Raji (cell line): ENCODE measurements around the gene TMTC4.

Experiments used
- POLR2A ChIP-seq: IDR thresholded peaks from 2 replicates; pipeline ENCODE4 v1.6.1; 2011; ENCODE audit warnings: low read depth, low read length, control low read depth; ENCODE audit not compliant: insufficient read depth

Gene TMTC4, protein sequence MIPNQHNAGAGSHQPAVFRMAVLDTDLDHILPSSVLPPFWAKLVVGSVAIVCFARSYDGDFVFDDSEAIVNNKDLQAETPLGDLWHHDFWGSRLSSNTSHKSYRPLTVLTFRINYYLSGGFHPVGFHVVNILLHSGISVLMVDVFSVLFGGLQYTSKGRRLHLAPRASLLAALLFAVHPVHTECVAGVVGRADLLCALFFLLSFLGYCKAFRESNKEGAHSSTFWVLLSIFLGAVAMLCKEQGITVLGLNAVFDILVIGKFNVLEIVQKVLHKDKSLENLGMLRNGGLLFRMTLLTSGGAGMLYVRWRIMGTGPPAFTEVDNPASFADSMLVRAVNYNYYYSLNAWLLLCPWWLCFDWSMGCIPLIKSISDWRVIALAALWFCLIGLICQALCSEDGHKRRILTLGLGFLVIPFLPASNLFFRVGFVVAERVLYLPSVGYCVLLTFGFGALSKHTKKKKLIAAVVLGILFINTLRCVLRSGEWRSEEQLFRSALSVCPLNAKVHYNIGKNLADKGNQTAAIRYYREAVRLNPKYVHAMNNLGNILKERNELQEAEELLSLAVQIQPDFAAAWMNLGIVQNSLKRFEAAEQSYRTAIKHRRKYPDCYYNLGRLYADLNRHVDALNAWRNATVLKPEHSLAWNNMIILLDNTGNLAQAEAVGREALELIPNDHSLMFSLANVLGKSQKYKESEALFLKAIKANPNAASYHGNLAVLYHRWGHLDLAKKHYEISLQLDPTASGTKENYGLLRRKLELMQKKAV

DNA sequence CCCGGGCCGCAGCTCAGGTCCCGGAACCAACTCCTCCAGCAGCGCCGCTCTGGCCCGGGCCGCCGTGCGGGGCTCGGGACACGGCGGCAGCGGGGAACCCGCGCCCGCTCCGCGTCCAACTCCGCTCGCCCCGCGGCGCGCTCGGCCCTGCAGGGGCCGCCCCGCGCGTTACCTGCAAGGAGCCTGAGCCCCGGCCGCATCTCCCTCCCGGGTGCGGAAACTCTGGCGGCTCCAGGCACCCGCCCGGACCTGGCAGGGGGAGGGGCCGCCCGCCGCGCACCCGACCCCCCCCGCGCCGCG lies at the start of gene TMTC4:
TMTC4 (minus strand) TSS at position 224 of the 300 bp plus-strand sequence. CDS start 4,433 bp downstream, outside the sequence.
- no peak for TF ChIP-seq POLR2A

DNA sequence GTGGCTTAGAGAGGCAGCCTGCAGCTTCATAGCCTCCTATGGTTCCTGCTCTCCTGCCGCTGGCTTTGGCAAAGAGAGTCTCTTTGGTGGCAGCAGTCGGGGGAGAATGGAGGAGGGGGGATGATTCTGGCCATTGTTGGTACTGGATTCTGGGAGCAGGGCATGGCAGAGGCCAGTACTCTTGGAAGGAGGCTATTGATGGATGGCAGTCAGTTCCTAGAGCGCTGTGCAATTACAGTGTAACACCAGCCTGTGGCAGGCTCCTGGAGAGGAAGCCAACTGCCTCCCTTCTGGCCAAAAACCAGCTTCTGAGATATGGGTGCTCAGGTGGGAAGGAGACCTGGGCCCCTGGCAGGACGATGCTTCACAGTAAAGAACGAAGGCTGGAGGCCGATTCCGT lies 47.9 kb upstream of the TMTC4 start:
- no peak for TF ChIP-seq POLR2A

DNA sequence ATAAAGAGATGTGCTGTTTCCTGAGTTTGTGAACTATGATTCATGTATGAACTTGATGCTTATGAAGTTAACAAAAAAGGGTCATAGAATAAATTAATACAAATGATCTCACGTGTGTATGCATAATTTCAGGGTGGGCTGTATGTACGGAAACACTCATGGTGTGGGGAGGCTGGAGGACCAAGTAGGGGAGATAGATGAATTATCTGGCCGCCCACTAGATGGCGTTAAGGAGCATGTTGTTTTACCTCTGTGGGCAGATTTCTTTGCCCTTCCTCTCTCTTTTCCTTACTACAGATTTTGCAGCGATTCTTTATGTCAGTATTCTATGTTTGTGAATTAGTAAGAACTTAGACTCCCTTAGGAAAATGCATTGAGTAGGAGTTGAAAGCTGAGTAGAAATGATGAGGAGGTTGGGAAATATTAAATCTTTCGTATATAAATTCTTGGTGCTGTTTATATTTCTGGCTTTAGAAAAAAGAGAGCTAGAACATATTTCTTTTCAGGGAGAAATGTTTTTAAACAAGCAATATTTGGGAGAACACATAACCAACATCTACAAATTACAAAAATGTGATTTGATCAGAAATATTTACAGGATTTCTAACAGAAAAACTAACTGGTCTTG lies 47.4 kb upstream of the TMTC4 start:
- no peak for TF ChIP-seq POLR2A

DNA sequence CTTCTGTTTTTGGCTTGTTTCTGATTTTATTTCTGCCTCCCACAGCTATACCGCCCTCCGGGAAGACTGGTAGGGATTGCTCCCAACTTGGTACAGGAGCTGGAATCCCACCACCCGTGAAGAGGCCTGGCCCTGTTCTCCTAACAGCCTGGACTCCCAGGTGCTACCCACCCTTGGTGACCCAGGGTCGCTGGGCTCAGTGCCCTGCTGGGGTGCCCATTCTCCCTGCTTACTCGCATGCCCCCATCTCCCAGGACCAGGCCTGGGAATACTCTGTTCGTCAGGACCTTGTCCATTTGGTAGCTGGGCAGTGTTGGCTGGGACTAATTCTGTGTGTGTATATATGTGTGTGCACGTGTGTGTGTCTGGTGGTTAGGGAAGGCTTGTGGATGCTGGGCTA lies 41.0 kb upstream of the TMTC4 start:
- no peak for TF ChIP-seq POLR2A

DNA sequence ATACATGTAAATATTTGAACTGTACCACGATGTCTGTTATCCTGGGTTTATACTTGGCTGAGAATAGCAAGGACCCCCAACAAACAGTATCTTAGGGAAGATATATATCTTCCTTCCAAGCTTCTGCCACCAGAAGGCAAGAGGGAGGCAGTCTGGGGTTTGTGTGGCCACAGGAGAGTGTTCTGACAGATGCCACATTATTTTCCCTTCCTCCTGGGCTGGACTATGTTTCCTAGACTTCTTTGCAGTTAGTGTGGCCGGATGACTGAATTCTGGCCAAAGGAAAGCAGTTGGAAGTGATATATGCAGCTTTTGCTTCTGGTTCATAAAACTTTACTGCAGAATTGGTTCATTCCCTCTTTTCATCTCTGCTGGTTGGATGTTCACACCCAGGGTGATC lies 39.9 kb upstream of the TMTC4 start:
- TF ChIP-seq POLR2A = no peak

DNA sequence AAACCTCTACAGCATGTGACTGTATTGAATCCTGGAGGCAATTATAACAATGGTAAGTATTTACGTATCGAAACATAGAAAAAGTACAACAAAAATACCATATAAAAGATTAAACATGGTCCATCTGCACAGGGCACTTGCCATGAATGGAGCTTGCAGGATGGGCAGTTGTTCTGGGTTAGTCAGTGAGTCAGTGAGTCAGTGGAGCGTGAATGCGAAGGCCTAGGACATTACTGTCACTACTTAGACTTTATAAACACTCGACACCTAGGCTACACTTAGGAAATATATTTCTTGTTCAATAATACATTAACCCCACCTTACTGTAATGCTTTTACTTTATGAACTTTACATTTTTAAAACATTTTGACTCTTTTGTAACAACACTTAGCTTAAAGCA lies 35.6 kb upstream of the TMTC4 start:
- no peak for TF ChIP-seq POLR2A

DNA sequence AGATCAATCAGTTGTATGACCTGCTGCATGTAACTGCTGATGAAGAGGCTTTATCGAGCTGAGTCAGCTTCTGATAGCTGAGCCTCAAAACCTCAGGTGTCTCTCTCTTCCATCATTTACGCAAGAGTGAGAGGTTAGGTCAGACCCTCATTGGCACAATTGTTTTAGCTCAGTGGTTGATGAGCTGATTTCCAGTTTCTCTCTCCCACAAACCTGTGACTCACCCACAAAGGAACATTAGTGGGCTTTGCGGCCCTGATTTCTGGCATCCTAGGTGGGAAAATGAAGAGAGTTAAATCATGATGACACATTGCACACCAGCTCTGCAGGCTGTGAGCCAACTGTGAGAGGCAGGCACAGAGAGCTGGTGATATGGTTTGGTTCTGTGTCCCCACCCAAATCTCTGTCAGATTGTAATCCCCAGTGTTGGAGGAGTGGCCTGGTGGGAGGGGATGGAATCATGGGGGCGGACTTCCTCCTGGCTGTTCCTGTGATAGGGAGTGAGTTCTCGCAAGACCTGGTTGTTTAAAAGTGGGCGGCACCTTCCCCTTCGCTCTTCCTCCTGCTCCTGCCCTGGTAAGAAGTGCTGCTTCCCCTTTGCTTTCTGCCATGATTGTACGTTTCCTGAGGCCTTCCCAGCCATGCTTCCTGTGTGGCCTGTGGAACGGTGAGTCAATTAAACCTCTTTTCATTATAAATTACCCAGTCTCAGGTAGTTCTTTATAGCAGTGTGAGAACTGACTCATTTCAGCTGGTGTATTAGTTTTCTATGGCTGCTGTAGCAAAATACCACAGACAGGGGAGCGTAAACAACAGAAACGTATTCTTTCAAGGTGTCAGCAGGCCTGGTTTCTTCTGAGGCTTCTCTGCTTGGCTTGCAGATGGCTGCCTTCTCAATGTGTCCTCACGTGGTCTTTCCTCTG lies 33.5 kb upstream of the TMTC4 start:
- TF ChIP-seq POLR2A = no peak

DNA sequence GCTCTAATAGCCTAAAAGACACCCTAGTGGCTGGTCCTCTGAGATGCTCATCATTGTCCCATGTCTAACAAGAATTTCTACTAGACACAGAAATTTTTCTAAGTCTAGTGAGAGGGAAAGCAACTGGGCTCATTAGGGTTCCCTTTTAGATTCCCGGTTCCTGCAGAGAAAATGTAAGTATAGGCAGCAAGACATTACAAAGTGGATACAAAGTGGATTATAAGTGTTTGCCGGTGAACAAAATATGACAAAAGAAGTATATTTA lies 20.8 kb upstream of the TMTC4 start:
- TF ChIP-seq POLR2A = no peak

DNA sequence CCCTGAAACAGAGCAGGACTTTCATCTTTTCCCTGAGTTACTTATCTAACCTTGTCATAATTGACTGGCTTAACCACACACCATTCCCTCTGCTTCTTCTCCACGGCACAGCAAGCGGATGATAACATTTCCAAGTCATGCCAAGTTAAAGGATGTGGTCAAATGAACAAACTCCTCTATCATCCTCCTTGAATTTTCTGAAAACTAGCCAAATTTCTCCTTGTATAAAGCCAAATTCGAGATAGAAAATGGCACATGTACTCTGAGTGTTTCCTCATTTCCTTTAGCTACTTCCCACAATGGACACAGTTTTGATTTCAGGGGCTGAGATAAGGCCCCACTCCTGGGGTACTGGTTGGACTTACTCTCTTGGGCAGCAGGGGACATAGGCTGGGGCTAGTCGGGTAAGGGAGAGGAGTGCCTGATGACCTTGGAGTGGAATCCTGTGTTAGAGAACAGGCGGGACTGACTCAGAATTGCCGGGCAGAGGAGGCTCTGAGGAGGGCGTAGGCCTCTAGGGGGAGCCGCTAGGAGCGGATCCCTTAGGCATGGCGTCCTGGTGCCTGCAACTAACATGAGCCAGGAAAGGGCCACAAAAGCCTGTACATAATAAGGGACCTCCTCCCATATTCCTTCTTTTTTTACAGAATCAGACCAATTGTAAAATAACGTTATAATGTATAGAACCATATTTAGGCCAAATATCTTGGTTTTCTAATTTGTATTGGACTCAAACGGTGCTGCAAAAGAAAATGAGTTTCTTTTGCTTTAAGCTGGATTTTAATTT lies 20.3 kb upstream of the TMTC4 start:
- no peak for TF ChIP-seq POLR2A

DNA sequence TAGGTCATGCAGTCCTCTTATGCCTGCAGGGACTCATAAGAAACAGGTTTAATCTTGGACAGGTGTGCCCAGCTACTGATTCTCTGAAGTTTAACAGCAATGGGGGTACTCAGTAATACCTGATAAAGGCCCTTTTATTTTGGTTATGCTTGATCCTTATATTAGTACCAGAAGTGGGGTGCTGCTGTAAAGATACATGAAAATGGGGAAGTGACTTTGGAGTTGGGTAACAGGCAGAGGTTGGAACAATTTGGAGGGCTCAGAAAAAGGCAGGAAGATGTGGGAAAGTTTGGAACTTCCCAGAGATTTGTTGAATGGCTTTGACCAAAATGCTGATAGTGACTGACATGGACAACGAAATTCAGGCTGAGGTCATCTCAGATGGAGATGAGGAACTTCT lies 14.6 kb upstream of the TMTC4 start:
- TF ChIP-seq POLR2A = no peak

DNA sequence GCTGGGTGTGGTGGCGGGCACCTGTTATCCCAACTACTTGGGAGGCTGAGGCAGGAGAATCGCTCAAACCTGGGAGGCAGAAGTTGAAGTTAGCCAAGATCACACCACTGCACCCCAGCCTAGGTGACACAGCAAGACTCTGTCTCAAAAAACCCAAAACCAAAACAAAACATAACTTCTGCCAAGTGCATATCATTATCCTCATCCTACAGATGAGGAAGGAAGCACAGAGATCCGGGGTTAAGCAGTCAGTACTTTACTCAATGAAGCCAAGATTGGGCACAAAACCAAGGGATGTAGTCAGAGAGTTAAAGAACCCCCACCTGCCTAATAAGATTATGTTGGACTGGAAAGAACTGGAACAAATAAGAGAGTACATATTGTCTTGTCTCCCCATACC lies 5.5 kb upstream of the TMTC4 start:
- TF ChIP-seq POLR2A = no peak

DNA sequence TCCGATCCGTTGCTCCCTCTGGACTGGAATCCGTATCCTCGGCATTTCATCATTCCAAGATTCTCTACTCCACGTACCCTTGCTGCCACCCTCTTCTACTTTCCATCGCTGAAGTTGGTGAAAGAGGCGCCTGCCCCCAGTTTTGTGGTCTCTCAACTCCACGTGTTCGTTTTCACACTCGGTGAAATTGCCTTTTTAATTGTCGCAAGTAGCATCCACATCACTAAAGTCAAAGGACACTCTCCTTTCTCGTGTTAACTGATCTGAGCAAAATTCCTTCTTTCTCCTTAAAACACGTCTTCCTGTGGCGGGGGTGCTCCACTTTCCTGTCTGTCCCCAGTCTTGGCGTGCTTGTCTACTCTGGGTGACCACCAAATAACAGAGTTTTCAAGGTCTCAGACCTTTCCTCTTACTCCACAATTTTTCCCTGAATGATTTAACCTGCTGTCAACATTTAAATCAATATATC lies 1.1 kb upstream of the TMTC4 start:
- TF ChIP-seq POLR2A = no peak

DNA sequence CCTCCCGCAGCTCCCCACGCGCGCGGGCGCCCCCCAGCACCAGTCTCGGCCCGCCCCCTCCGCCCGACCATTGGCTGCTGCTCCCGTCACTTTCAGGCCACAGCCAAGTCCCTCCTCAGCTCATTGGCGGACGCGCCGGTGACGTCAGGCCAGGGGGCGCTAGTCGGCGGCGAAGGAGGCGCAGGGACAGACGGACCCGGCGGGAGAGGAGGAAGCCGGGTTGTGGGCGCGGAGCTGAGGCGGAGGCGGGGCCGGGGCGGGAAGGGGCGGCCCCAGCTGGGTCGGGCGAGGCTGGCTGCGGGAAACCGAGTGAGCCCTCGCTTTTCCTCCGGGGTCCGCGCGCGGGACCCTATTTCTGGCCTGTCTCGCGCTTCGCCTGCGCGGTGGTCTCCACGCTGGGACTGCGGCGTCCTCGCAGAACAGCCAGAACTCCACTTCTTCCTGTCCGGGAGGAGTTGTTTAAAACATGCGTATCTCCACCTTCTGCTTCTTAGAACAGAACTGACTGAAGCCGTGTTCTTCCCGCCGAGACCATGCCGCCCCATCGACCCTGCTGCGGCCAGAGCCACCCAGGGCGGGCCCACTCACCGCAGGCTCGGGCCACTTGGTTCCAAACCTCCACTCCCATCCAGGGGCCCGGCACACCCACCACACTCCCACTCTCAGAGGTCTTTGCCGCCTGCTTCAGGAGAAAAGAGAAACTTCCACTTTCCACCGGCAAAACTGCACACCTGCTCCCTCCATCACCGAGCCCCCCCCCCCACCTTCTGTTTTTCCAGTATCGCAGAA lies 471 bp upstream of the TMTC4 start:
- no peak; the same call in 1 of the 2 replicates for TF ChIP-seq POLR2A
